Neural cell (in vitro differentiated cells): ENCODE measurements around the gene RRBP1.
A peak's percentile ranks its signal among the peaks of the same experiment; 100 is the strongest.

Experiments
- EZH2 ChIP-seq: fragments of 200-600, 300-800 bp; shearing (Covaris generic), sonication (generic); IDR thresholded peaks from 2 replicates; pipeline ENCODE4 v1.6.1; 2014; ENCODE audit warnings: antibody characterized with exemption, low read length, borderline replicate concordance, mild to moderate bottlenecking; ENCODE audit not compliant: insufficient read depth, poor library complexity, severe bottlenecking
- MXI1 ChIP-seq: fragments of 450-650 bp; conservative IDR thresholded peaks from 2 replicates; pipeline ENCODE4 v1.6.1; 2014; ENCODE audit warnings: antibody characterized with exemption, mild to moderate bottlenecking; ENCODE audit not compliant: poor library complexity, severe bottlenecking
- POLR2AphosphoS5 ChIP-seq: IDR thresholded peaks from 2 replicates; pipeline ENCODE4 v1.6.1; 2012
- RAD21 ChIP-seq: fragments of 450-650 bp; conservative IDR thresholded peaks from 2 replicates; pipeline ENCODE4 v1.6.1; 2014; ENCODE audit warnings: antibody characterized with exemption, mild to moderate bottlenecking, moderate library complexity
- SMC3 ChIP-seq: fragments of 450-650 bp; conservative IDR thresholded peaks from 2 replicates; pipeline ENCODE4 v1.6.1; 2014; ENCODE audit warnings: antibody characterized with exemption, mild to moderate bottlenecking, moderate library complexity; ENCODE audit not compliant: poor library complexity
- TF ChIP-seq, protein P1 (sequence below): fragments of 450-650 bp; IDR thresholded peaks from 2 replicates; pipeline ENCODE4 v1.5.1; 2014; ENCODE audit warnings: antibody characterized with exemption, mild to moderate bottlenecking, moderate library complexity; ENCODE audit not compliant: poor library complexity, severe bottlenecking

DNA sequence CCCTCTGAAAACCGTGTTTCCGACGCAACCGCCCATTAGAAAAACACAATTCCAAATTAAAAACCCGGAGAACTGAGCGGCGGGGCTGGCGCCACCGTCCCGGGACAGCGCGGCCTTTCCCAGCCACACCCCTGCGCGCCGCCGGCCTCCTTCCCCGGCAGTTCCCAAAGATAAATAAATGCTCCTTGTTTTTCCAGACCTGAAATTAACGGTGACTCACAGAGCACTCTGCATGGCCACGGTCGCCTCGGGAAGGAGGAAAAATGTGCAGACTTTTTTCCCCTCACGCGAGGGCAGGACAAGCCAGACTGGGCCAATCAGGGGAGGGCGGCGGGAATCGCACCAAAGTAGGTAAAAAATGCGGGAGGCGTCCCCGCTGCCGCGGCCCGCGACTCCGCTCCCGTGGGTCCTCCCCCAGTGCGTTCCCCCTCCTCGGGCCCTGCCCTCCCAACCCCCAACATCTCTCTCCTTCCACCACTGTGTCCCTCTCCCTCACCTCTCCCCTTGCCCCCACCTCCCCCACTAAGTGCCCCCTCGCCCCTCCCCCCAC is 113.0 kb downstream of the RRBP1 start:
- no peak for TF ChIP-seq MXI1
- TF ChIP-seq, protein P1, sequence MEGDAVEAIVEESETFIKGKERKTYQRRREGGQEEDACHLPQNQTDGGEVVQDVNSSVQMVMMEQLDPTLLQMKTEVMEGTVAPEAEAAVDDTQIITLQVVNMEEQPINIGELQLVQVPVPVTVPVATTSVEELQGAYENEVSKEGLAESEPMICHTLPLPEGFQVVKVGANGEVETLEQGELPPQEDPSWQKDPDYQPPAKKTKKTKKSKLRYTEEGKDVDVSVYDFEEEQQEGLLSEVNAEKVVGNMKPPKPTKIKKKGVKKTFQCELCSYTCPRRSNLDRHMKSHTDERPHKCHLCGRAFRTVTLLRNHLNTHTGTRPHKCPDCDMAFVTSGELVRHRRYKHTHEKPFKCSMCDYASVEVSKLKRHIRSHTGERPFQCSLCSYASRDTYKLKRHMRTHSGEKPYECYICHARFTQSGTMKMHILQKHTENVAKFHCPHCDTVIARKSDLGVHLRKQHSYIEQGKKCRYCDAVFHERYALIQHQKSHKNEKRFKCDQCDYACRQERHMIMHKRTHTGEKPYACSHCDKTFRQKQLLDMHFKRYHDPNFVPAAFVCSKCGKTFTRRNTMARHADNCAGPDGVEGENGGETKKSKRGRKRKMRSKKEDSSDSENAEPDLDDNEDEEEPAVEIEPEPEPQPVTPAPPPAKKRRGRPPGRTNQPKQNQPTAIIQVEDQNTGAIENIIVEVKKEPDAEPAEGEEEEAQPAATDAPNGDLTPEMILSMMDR, result no peak
- peak; percentile 51 for TF ChIP-seq POLR2AphosphoS5
- TF ChIP-seq RAD21, result no peak
- no peak for TF ChIP-seq EZH2
- TF ChIP-seq SMC3, result no peak
